Measurements from ENCODE around the gene GPS1.

GRCh38 chr17:82013341-82013740, 38.4 kb upstream of the GPS1 start:
- no peak for TF ChIP-seq CSRNP3 (CRISPR knock-in tag; IDR thresholded peaks at IDR 0.05)
- TF ChIP-seq ZNF8 (CRISPR knock-in tag; IDR thresholded peaks at IDR 0.05), result no peak
- TF ChIP-seq POU6F1 (CRISPR knock-in tag; IDR thresholded peaks at IDR 0.05; ENCODE audit: borderline replicate concordance, low read depth), result no peak
